Hematopoietic multipotent progenitor cell treated with erythropoietin and hydrocortisone succinate and interleukin-3 and kit ligand, for 4 days (in vitro differentiated cells): ENCODE data around the gene MECP2.
"Not testable (repeated sequence)": the region's sequence is repeated elsewhere in the genome, so short reads cannot be mapped to it uniquely, and the experiment has no call there.

Experiments used
- DNase-seq: peaks from one replicate; pipeline ENCODE4 v3.0.0-alpha.2; 2015

The MECP2 gene

GRCh38 chrX:153984351-153985178 is 113.0 kb downstream of the MECP2 start:
- DNase-seq, result peak; percentile 47

GRCh38 chrX:153983321-153983801 is 114.2 kb downstream of the MECP2 start:
- DNase-seq, result no peak

GRCh38 chrX:153981771-153982533 is 115.6 kb downstream of the MECP2 start:
- DNase-seq, result peak; percentile 88

DNA sequence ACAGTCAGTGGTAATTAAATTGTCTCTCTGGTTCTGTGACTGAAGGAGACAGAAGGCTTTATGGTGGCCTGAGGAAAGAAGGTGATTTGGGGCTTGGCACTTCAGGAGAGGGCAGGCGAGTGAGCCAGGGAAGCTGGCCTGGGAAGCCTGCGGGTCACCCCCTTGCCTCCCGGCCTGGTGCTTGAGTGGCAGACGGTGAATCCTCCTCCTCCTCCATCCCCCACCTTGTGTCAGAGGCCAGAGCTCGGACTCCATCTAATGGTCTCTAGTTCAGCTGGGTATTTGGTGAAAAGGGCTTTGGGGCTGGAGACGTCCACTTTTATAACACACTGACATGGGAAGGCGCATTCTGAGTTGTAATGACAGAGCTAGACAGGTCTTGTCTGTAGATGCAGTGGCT is 116.3 kb downstream of the MECP2 start:
- DNase-seq, result no peak

- DNase-seq, result not testable (repeated sequence)
Measured at GRCh38 chrX:153980394-153980793, 117.1 kb downstream of the MECP2 start.

DNA sequence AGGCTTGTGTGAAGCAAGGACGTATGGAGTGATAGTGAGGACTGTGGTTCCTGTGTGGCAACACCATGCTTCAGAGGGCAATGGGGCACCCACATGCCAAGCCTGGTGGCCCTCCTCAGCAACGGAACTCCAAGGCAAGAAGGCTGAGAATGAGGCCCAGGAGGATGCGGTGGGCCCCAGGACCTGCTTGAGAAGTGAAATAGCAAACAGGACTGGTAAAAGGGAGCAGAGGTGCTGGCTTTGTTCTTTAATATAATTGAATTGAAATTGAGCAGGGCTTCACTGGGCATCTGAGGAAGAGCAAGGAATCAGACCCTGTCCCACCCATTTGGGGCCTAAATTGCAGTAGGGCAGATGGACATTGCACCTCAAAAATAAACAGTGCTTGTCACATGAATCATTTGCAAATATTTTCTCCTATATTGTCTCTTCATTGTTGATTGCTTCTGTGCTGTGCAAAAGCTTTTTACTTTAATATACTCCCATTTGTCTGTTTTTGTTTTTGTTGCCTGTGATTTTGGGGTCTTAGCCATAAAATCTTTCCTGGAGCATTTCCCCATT is 122.7 kb downstream of the MECP2 start:
- DNase-seq, result peak; percentile 35

DNA sequence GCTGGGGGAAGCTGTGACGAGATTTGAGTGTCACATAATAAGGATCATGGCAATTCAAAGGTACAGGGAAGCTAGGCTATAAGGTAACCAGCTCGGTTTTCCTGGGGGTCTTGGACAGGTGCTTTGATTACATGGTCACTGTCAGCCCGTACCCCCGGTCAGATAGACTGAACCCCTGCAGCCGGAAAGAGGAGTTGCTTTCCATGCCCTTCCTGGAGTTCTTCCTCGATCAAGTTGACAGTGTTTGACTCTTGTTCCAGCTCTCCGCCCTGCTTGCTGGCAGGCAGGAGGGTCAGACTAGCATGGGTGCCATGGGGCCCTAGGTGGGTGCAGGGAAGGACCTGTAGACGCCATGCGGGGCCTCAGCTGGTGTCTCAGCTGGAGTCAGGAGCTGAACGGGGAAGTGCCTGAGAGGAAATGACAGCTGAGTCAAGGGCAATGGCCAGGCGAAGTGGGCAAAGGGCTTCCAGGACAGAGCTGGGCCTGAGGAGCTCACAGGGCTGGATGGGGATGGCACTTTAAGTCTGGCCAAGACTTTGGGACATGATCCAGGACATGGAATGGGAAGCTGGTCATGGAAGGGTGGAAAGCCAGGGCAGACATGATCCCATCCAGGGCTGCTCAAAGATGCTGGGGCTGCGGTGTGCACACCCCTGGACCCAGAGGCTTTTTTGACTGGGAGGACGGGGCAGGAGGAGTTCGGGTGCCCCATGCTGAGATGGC is 123.4 kb downstream of the MECP2 start:
- DNase-seq, result peak; percentile 26

DNA sequence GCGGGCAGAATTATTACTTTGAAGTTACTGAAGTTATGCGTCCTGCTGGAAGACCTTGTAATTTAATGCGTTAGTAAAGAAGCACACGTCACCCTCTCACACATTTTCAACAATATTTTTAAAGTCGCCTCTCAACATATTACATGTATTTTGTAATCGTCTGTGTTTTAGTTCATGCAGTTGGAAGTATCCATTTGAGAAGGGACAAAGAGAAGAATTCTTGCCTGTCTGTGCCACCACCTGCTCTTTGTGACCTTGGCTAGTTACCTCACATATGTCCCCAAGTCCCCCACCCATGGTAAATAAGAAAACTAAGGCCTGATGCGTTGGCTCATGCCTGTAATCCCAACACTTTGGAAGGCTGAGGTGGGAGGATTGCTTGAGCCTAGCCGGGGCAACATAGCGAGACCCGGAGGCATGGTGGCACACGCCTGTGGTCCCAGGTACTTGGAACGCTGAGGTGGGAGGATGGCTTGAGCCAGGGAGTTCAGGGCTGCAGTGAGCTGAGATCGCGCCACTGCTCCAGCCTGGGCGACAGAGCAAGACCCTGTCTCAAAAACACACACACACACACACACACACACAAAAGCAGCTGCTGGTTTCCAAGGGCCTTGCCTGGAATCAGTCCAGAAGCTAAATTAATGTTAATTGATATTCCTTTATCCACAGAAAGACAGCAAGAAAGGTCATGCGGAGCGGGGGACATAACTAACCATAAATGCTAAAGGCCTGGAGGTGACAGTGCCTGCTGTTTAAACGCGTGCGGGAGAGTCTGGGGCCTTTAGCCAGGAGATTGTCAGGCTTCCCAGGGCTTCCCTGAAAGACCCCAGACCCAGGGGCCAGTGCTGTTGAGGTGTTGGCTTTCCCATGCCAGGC is 124.2 kb downstream of the MECP2 start:
- no peak for DNase-seq

DNA sequence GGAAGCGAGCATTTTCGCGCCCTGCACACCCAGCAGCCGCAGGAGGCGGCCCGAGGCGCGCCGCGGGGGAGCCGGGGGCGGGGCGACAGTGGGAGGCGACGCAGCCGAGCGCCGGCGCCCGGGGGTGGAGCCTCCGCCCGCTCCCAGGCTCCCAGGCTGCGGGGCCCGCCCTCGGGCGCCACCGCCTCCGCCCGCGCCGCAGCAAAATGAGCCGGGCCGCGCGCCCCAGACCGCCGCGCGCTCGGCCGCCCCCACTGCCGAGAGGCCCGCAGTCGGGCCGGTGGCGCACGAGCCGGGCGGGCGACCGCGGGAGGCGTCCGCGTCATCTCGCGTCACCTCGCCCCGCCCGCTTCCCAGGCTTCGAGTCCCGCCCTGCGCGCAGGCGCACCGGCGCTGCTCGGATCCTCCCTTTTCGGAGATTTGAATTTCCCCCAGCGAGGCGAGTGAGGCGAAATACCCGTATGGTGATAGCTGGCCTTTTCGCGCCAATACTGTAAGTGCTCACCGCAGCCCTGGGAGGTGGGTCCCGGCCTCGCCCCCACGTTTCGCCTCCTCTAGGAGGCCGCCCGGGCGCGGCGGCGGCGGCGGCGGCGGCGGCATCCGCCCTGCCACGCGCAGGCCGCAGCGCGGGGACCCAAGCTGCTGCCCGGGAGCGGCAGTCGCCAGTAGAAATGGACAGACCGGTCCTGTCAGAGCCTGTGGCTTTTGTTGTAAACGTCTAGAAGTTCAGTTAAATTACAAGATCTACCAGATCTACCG is 125.0 kb downstream of the MECP2 start, which contains the start of gene TMEM187:
Gene TMEM187 (plus strand): TSS at position 387 of the 759 bp plus-strand sequence. CDS start 9,309 bp downstream, outside the sequence.
- peak; percentile 97 for DNase-seq
